ENCODE results near the gene TJP2.

Gene TJP2

GRCh38 chr9:69191231-69191630 is 17.2 kb downstream of the TJP2 start:
- DNase-seq (ENCODE audit: low read depth in 2 of 2), result no peak

GRCh38 chr9:69192214-69192613 is 18.1 kb downstream of the TJP2 start:
- no peak for DNase-seq (ENCODE audit: low read depth in 2 of 2)

GRCh38 chr9:69193685-69194032 is 19.6 kb downstream of the TJP2 start:
- no peak for DNase-seq (ENCODE audit: low read depth in 2 of 2)

GRCh38 chr9:69194702-69195418 is 20.8 kb downstream of the TJP2 start:
- DNase-seq (ENCODE audit: low read depth in 2 of 2), result no peak

- no peak for DNase-seq (ENCODE audit: low read depth in 2 of 2)
Observed at GRCh38 chr9:69195668-69196067, 21.6 kb downstream of the TJP2 start.

- no peak for DNase-seq (ENCODE audit: low read depth in 2 of 2)
Observed at GRCh38 chr9:69197687-69198086, 23.6 kb downstream of the TJP2 start.

GRCh38 chr9:69198521-69199220 is 24.6 kb downstream of the TJP2 start:
- DNase-seq (ENCODE audit: low read depth in 2 of 2), result no peak

GRCh38 chr9:69199769-69200470 is 25.8 kb downstream of the TJP2 start:
- no peak for DNase-seq (ENCODE audit: low read depth in 2 of 2)

- no peak for DNase-seq (ENCODE audit: low read depth in 2 of 2)
Observed at GRCh38 chr9:69202556-69202955, 28.5 kb downstream of the TJP2 start.

GRCh38 chr9:69204326-69204725 is 30.2 kb downstream of the TJP2 start:
- DNase-seq (ENCODE audit: low read depth in 2 of 2), result no peak

GRCh38 chr9:69204849-69205248 is 30.8 kb downstream of the TJP2 start:
- DNase-seq (ENCODE audit: low read depth in 2 of 2), result no peak

- DNase-seq (ENCODE audit: low read depth in 2 of 2), result no peak
Observed at GRCh38 chr9:69206047-69206446, 32.0 kb downstream of the TJP2 start.

- no peak for DNase-seq (ENCODE audit: low read depth in 2 of 2)
Observed at GRCh38 chr9:69207503-69207902, 33.4 kb downstream of the TJP2 start.

- no peak for DNase-seq (ENCODE audit: low read depth in 2 of 2)
Observed at GRCh38 chr9:69211424-69212036, 37.5 kb downstream of the TJP2 start.

- DNase-seq (ENCODE audit: low read depth in 2 of 2), result no peak
Observed at GRCh38 chr9:69213647-69214046, 39.6 kb downstream of the TJP2 start.

GRCh38 chr9:69214939-69215338 is 40.9 kb downstream of the TJP2 start:
- no peak for DNase-seq (ENCODE audit: low read depth in 2 of 2)

- no peak for DNase-seq (ENCODE audit: low read depth in 2 of 2)
Observed at GRCh38 chr9:69215774-69216485, 41.9 kb downstream of the TJP2 start.

GRCh38 chr9:69218166-69218565 is 44.1 kb downstream of the TJP2 start:
- DNase-seq (ENCODE audit: low read depth in 2 of 2), result no peak

GRCh38 chr9:69221036-69221435 is 47.0 kb downstream of the TJP2 start:
- no peak for DNase-seq (ENCODE audit: low read depth in 2 of 2)

GRCh38 chr9:69222970-69223369 is 48.9 kb downstream of the TJP2 start:
- no peak for DNase-seq (ENCODE audit: low read depth in 2 of 2)

- DNase-seq (ENCODE audit: low read depth in 2 of 2), result no peak
Observed at GRCh38 chr9:69223605-69224004, 49.5 kb downstream of the TJP2 start.

GRCh38 chr9:69229367-69229766 is 55.3 kb downstream of the TJP2 start:
- DNase-seq (ENCODE audit: low read depth in 2 of 2), result no peak

Data from stimulated activated CD8-positive, alpha-beta memory T cell treated with anti-CD3 and anti-CD28 coated beads, Interleukin-2, amount 100 ng/mL, for 48 hours (primary cell).